CD4-positive, alpha-beta T cell treated with Interferon gamma for 1 hour (primary cell): ENCODE measurements around the gene IRS4.

Source experiments
- DNase-seq: peaks from one replicate; pipeline ENCODE4 v3.0.0-alpha.2; 2020

The IRS4 gene

DNA sequence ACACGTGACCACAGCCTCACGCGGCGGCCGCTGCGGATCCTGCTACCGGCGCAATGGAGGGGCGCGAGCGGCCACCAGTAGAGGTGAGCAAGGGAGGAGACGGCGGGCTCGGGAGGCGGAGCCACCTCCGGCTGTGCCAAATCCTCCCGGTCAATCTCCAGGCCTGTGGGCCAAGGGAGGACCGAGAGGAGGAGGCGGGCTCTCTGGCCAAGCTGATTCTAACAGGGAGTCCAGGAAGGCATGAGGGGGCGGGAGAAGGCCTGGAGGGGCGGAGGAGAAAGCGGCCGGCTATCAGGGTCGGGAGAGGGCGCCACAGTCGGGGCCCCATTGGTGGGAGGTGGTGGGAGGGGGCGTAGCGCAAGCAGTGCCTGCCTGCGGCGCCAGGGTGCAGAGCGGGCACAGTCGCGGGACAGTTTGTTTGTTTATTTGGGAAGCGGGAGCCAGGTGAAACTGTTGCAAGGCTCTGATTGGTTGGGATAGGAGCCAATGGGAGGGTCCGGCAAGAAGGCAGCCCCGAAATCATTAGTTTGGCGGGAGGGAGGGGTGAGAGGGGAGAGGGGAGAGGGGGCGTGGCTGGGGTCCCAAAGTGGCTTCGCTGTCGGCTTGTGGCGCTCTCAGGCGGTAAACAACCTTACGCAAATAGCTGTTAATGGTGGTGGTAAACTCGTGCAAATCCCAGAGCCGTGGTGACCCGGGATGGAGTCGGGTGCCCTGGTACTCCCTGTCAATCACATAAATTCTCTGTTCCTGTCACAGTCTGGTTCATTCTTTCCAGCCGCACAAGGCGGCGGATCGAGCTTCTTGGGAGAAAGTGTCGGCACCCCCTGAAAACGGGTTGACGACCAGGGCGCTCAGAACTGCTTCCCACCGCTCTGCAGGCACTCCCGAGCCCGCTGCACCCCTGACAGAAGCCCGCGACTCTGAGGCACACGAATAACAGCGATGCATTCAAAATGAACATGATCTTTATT, at the start of gene IRS4:
Gene IRS4, minus strand, starts transcription at position 55 of the 971 bp plus-strand sequence.
- DNase-seq, result no peak

GRCh38 chrX:108772549-108772948, 36.2 kb upstream of the IRS4 start:
- no peak for DNase-seq

DNA sequence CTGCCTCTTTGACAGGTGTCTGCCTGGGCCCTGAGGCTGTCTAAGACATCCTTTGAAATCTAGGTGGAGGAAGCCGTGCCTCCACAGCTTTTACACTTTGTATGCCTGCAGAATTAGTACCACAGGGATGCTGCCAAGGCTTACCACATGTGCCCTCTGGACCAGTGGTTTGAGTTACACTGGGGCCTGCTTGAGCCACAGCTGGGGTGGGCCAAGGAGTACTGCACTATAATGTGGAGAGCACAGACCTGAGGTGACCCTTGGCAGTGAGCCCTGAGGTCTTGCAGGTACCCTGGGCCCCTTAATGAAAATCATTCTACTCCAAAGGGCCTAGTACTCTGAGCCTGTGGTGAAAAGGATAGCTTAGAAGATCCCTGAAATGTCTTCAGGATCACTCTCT, 27.2 kb upstream of the IRS4 start:
- no peak for DNase-seq

GRCh38 chrX:108740299-108740774, 4.0 kb upstream of the IRS4 start:
- no peak for DNase-seq

DNA sequence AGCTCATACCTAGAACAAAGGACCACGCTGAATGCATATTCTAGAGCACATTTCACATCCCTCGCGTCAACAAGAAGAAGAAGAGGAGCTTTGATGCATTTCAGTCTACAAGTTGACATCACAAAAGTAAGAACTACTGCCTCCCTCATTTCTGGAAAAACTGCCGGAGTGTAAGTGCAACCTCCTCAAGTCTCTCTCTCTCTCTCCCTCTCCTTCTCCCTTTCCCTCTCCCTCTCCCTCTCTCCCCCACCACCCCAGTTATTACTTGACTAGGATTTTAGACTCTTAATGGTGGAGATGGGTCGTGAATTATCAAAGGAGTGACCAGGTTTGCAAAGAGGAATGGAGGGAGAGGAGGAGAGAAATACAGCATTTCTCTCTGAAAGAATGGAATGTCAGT, 1.4 kb upstream of the IRS4 start:
- no peak for DNase-seq

- DNase-seq, result no peak
Observed at GRCh38 chrX:108735679-108736508, 469 bp downstream of the IRS4 start.

GRCh38 chrX:108735091-108735678, 1.2 kb downstream of the IRS4 start:
- DNase-seq, result no peak

- DNase-seq, result no peak
Observed at GRCh38 chrX:108734426-108734825, 1.9 kb downstream of the IRS4 start.

DNA sequence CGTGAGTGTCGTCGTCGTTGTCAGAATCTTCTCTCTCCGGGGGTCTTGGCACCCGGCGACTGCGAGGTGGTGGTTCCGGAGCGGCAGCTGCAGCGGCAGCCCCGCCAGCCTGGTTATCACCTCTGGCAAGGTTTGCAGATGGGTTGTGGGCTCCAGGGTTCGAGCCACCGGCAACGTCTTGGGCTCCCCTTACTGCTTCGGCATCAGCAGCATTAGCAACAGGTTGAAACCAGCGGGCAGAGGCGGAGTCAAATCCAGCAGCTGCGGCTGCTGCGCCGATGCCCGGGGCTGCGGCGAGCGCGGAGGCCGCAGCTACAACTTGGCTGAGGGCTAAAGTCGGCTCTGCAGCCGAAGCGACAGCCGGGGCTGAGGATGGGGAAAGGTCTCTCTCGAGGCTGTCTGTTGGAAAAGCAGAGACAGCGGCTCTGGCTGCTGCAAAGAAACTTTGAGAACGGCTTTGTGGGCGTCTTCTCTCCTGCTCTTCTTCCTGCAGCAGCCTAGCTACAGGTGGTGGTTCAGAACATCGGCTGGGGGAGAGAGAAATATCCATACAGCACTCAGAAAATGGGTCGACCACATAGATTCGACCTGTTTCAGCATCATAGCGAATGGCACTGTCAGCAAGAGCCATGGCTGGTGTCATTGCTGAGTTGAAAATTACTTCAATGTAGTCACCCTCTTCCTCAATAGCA, 3.6 kb downstream of the IRS4 start:
- DNase-seq, result no peak

- DNase-seq, result no peak
Observed at GRCh38 chrX:108731153-108731552, 5.2 kb downstream of the IRS4 start.

- DNase-seq, result no peak
Observed at GRCh38 chrX:108726748-108727147, 9.6 kb downstream of the IRS4 start.

DNA sequence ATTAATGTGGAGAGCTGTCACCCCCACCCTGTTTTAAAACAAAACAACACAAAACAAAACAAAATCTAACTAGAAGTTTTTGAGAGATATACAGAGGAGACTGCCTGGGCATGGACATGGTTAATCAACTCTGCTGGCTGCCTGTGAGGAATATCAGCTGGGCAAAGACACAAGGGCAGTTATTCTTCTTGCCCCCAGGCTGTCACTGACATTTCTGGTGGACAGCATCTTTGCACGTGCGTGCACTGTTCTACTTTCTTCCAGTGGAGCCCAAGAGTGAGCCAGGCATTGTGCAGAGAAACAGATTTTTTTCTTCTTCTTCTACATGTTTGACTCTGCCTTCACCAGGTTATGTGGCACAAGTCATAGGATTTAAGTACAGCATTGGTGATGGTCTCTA, 13.8 kb downstream of the IRS4 start:
- no peak for DNase-seq

GRCh38 chrX:108712886-108713285, 23.5 kb downstream of the IRS4 start:
- DNase-seq, result no peak

DNA sequence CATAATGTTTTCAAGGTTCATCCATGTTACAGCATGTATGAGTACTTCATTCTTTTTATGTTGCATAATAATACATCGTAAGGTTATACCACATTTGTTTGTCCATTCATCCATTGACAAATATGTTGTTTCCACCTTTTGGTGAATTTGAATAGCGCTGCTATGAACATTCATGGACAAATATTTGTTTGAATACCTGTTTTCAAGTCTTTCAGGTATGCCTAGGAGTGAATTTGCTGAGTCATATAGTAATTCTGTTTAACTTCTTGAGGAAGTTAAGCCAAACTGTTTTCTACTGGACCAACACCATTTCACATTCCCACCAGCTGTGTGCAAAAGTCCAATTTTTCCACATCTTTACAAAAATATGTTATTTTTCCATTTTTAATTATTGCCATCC, 31.5 kb downstream of the IRS4 start:
- DNase-seq, result no peak

GRCh38 chrX:108702530-108702929, 33.8 kb downstream of the IRS4 start:
- no peak for DNase-seq

- no peak for DNase-seq
Observed at GRCh38 chrX:108701633-108702032, 34.7 kb downstream of the IRS4 start.

GRCh38 chrX:108699368-108699767, 37.0 kb downstream of the IRS4 start:
- no peak for DNase-seq

GRCh38 chrX:108696690-108697089, 39.7 kb downstream of the IRS4 start:
- no peak for DNase-seq
